ENCODE data around the gene TAS2R31. TPM values are rescaled to one million over a fixed set of nuclear protein-coding genes. Genes with fewer than 3 reads are reported as not detected.
A peak's percentile ranks its signal among the peaks of the same experiment; 100 is the strongest.
"Not testable (repeated sequence)": the region's sequence is repeated elsewhere in the genome, so short reads cannot be mapped to it uniquely, and the experiment has no call there.

TAS2R31 gene, protein sequence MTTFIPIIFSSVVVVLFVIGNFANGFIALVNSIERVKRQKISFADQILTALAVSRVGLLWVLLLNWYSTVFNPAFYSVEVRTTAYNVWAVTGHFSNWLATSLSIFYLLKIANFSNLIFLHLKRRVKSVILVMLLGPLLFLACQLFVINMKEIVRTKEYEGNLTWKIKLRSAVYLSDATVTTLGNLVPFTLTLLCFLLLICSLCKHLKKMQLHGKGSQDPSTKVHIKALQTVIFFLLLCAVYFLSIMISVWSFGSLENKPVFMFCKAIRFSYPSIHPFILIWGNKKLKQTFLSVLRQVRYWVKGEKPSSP
- polyA plus RNA-seq (ENCODE audit: insufficient read length in 12 of 12), result 1 to 10 TPM in 5 of 12 donors, under 1 TPM in 5, not detected in 2; 0.63 to 2.3 (median 1.0) TPM
- long read RNA-seq, donor 1, result 0 reads
- long read RNA-seq, donor 2, result 0 reads
- long read RNA-seq, donor 3, result 0 reads
- long read RNA-seq, donor 4, result 0 reads
- long read RNA-seq, donor 5, result 0 reads
- long read RNA-seq, donor 6, partial matches to known transcripts, result 0 of 1 reads
- long read RNA-seq, donor 6, other reads (novel, unspliced or antisense), result 0 of 1 reads
- long read RNA-seq, donor 7, result 0 reads
- long read RNA-seq, donor 8, result 0 reads
- long read RNA-seq, donor 9, result 0 reads
- long read RNA-seq, donor 10, result 0 reads
- long read RNA-seq, donor 11, result 0 reads

DNA sequence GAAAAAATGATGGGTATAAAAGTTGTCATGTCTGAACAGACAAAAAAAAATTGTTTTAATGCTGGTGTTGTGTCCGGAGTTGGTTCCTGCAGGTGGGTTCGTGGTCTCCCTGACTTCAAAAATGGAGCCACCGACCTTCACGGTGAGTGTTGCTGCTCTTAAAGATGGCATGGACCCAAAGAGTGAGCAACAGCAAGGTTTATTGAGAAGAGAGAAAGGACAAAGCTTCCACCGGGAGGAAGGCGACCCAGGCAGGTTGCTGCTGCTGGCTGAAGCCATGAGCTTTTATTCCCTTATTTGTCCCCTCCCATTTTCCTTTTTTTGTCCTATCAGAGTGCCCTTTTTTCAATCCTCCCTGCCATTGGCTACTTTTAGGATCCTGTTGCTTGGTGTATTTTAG, at the start of gene TAS2R31:
Gene TAS2R31, minus strand, starts transcription at position 101 of the 400 bp plus-strand sequence. Its CDS starts 72 bp downstream, at position 29.
- DNase-seq, result no peak

- no peak for DNase-seq
Observed at GRCh38 chr12:11078246-11078645, 47.0 kb upstream of the TAS2R31 start.

DNA sequence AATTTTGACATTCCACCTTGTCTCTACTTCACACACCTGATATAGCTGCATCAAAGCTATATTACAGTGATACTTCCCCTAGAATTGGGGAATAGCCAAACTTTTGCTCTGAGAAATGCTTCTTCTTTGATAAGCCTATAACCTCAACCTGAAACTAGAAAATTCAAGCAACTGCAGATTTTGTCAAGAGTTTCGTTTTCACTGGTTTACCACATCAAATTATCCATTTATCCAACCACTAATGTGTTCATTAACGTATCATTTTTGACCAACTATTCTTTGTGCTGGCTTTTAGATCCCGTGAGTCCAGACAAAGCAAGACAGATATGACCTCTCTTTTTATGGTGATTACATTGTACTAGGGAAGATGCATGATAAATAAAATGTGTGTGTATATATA, 44.4 kb upstream of the TAS2R31 start:
- no peak for DNase-seq

- no peak for DNase-seq
Observed at GRCh38 chr12:11071414-11071813, 40.2 kb upstream of the TAS2R31 start.

GRCh38 chr12:11070999-11071398, 39.8 kb upstream of the TAS2R31 start:
- no peak for DNase-seq

DNA sequence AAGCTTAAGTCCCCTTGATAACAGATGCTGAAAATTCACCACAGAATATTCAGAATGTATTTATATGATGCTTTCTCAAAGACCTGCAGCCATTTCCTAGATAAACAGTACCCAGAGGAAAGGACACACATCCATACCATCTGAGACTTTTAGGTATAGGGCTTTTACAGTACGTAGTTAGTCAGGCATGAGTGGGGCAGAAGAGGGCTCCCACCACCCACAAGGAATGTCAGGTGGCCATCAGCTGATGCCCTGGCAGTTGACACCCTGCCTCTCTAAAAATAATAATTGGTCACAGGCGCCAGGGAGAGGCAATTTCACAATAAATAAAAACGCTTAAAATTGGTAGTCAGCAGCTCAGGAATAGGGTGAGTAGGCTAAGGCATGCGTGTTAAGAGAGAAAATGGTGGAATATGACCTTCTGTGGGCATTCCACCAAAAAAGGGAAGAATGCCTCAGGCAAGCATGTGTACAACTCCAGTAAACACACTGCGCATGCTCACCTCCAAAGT, 38.7 kb upstream of the TAS2R31 start:
- DNase-seq, result no peak

DNA sequence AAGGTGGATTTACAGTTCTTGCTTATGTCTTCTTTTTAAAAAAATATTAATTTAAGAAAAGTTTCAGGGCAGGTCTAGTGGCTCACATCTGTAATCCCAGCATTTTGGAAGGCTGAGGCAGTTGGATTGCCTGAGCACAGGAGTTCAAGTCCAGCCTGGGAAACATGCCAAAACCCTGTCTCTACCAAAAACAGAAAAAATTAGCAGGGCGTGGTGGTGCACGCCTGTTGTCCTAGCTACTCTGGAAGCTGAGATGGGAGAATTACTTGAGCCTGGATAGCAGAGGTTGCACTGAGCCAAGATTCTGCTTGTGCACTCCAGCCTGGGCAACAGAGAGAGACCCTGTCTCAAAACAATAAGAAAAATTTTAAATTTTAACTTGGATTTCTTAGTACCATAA, 36.3 kb upstream of the TAS2R31 start:
- peak; percentile 18 for DNase-seq

GRCh38 chr12:11062194-11062593, 31.0 kb upstream of the TAS2R31 start, which contains the start of gene TAS2R46:
Gene TAS2R46 (minus strand): TSS chr12:11062294. CDS start chr12:11062294, 0 bp downstream.
- not testable (repeated sequence) for DNase-seq

DNA sequence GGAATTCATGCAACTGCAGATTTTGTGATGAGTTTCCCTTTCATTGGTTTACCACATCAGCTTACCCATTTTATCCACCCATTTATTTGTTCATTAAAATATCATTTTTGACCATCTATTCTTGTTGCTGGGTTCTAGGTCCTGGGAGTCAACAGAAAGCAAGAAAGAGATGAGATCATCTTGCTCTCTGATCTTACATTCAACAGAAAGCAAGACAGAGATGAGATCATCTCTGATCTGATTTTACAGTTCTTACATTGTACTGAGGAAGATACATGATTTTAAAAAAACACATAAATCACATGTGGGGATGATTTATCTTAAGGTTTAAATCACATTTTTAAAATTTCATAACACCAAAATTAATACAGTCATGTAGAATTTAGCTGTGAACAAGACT, 28.6 kb upstream of the TAS2R31 start:
- no peak for DNase-seq

GRCh38 chr12:11059041-11059440, 27.8 kb upstream of the TAS2R31 start:
- no peak for DNase-seq

DNA sequence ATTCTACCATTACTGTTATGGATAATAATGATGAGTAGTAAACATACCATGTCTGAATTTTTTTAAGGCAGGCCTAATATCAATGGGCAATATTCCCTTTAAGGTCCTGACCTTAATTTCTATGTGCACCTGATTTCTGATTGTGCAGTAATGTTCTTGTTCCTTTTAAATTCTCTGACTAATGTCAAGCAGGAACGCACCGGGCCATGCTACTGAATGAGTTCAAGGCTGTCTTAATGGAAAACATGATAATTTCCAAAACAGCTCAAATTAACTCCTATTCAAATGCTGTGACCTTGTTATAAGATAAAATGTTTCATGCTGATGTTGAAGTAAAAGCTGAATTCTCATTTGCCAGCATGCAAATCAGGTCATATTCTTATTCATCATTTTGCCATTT, 24.1 kb upstream of the TAS2R31 start:
- no peak for DNase-seq

GRCh38 chr12:11049806-11050531, 18.8 kb upstream of the TAS2R31 start:
- DNase-seq, result not testable (repeated sequence)

- not testable (repeated sequence) for DNase-seq
Observed at GRCh38 chr12:11041366-11041765, 10.2 kb upstream of the TAS2R31 start.

GRCh38 chr12:11040162-11040561, 9.0 kb upstream of the TAS2R31 start:
- no peak for DNase-seq

- no peak for DNase-seq
Observed at GRCh38 chr12:11039171-11039570, 8.0 kb upstream of the TAS2R31 start.

DNA sequence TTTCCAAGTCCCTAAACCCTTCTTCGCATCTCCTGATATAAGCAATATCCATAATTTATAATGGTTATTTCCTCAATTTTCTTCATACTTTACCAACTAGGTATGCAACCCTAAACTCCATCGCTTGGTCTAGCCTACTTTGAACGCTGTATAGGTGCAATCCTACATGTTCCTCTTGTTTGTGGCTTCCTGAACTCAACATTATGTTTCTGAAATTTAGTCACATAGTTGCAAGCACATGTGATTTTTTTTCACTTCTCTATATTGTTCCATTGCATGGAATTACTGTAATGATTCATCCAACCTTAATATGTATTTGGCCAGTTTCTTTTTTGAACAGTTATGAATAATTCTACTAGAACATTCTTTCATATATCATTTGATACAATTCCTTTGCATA, 2.8 kb upstream of the TAS2R31 start:
- DNase-seq, result not testable (repeated sequence)

GRCh38 chr12:11026118-11026517, 5.1 kb downstream of the TAS2R31 start:
- no peak for DNase-seq

GRCh38 chr12:11023387-11023786, 7.8 kb downstream of the TAS2R31 start:
- DNase-seq, result no peak

- DNase-seq, result no peak
Observed at GRCh38 chr12:11022520-11022919, 8.7 kb downstream of the TAS2R31 start, which contains the start of gene TAS2R19. Gene TAS2R19 (minus strand): TSS chr12:11022620. CDS start chr12:11022571, 49 bp downstream.

DNA sequence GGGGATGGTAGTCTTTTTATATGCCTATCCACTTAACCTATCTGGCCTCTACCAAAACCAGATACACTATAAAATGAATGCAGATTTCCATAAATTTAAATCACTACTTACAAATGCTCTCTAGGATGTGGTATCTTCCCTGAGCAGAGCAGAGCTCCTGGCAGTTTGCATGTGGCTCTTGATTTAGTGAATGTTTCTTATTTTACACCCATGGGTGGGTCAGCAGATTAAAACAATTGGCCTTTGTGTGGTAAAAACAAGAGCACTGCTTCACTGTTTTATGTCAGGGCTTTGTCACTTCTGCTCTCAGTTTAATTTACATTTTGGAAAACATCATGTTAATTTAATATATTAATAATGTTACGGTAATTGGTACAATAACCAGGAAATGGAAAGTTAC, 14.3 kb downstream of the TAS2R31 start:
- no peak for DNase-seq

- no peak for DNase-seq
Observed at GRCh38 chr12:11015775-11016430, 15.3 kb downstream of the TAS2R31 start.

DNA sequence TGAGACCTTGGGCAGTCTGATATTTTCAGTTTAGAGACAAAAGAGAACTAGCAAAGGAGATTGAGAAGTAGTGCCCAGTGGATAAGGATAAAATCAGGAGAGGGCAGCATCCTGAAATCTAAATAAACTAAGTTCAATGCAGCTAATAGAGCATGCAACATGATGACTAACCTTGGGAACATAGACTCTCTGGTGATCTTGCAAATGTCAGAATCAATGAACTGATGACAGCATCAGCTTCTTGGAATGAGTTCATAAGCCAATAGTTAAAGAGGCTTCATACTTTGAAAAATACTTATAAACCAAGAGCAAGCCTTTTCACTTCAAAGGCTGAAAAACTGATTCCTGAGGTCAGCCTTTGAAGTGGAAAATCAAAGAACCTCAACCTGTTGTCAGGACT, 17.0 kb downstream of the TAS2R31 start:
- no peak for DNase-seq
